Thoracic aorta (tissue), 2 donors: Measurements from ENCODE around the gene AZIN2. TPM values are rescaled to one million over a fixed set of nuclear protein-coding genes. Genes with fewer than 3 reads are reported as not detected.
"Not testable (repeated sequence)": the region's sequence is repeated elsewhere in the genome, so short reads cannot be mapped to it uniquely, and the experiment has no call there.

Experiments
- ATAC-seq: fragments of 150-250 bp; one replicate; pipeline ENCODE4 v1.8.0; 2017; ENCODE audit warnings: low read depth; ENCODE audit not compliant: insufficient number of reproducible peaks, low FRiP score
- DNase-seq: peaks from one replicate; pipeline ENCODE4 v3.0.0-alpha.2; 2020; ENCODE audit warnings: low spot score
- H3K27ac ChIP-seq, 2 donors: fragments of 200-600 bp; sonication (generic); 1 replicate in 1 of 2; 2 replicates in 1 of 2; pipeline ENCODE4 v1.5.1; 2016; ENCODE audit warnings: mild to moderate bottlenecking in 2 of 2, moderate library complexity in 2 of 2
- H3K27me3 ChIP-seq: fragments of 200-600 bp; sonication (generic); replicated peaks from 2 replicates; pipeline ENCODE4 v1.6.0; 2016; ENCODE audit warnings: mild to moderate bottlenecking; ENCODE audit not compliant: insufficient read depth
- H3K36me3 ChIP-seq: fragments of 200-600 bp; sonication (generic); one replicate; pipeline ENCODE4 v1.5.1; 2016
- H3K4me1 ChIP-seq, 2 donors: fragments of 200-600 bp; sonication (generic); 1 replicate in 1 of 2; 2 replicates in 1 of 2; pipeline versions ENCODE4 v1.5.1 to v1.6.0; 2016; ENCODE audit warnings: low read depth in 2 of 2, mild to moderate bottlenecking in 1 of 2; ENCODE audit not compliant: control insufficient read depth in 1 of 2
- H3K4me3 ChIP-seq: fragments of 200-600 bp; sonication (generic); 2 replicates; pipeline ENCODE4 v1.5.1; 2016; ENCODE audit warnings: mild to moderate bottlenecking
- H3K9me3 ChIP-seq: fragments of 200-600 bp; sonication (generic); 2 replicates; pipeline ENCODE4 v1.5.1; 2016
- total RNA-seq, 2 donors: library from RNA; depleted of rRNA; stranded (reverse); fragments of >200 nt; gene quantifications; one replicate each; pipeline versions ENCODE4 v1.1.0 to v1.2.3, GENCODE V29; 2016
- TF ChIP-seq, protein P1 (sequence below): fragments of 200-600 bp; sonication (generic); IDR thresholded peaks from one replicate; pipeline ENCODE4 v1.5.1; 2019; ENCODE audit warnings: antibody characterized with exemption

AZIN2 gene
- total RNA-seq, 2 donors from 2014 or later = 5.6 to 6.2 TPM

DNA sequence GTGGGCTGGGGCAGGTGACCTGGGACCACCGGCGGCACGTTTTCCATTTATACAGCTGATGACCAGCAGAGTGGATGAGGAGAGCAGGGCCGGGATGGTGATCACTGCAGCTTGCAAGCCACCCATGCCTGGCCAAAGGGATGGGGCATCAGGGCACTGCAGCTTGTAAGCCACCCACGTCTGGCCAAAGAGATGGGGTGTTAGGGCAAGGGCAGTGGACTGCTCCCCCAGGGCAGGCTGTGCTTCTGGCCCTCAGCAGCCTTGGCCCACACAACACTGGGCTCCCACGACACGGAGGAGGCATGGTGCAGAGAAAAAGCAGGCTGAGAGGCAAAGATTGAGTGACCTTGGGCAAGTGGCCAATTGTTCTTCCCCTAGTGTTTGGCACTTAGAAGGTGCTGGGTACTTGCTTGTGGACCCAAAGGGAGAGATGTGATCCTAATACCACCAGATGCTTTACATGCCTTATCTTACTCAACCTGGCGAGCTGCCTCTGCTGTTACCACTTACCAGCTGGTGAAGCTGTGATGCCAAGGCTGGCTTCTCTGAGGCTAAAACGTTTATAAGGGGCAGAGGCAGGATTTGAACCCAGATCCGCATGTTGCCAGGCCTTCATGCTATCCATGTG is 52.6 kb downstream of the AZIN2 start:
- no peaks in the 10 kb centered on the region for H3K9me3 ChIP-seq
- H3K4me1 ChIP-seq = no peaks in the 10 kb centered on the region
- TF ChIP-seq, protein P1, sequence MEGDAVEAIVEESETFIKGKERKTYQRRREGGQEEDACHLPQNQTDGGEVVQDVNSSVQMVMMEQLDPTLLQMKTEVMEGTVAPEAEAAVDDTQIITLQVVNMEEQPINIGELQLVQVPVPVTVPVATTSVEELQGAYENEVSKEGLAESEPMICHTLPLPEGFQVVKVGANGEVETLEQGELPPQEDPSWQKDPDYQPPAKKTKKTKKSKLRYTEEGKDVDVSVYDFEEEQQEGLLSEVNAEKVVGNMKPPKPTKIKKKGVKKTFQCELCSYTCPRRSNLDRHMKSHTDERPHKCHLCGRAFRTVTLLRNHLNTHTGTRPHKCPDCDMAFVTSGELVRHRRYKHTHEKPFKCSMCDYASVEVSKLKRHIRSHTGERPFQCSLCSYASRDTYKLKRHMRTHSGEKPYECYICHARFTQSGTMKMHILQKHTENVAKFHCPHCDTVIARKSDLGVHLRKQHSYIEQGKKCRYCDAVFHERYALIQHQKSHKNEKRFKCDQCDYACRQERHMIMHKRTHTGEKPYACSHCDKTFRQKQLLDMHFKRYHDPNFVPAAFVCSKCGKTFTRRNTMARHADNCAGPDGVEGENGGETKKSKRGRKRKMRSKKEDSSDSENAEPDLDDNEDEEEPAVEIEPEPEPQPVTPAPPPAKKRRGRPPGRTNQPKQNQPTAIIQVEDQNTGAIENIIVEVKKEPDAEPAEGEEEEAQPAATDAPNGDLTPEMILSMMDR = no peak
- H3K27ac ChIP-seq = no peak overlapping the region
- H3K4me3 ChIP-seq = no peak overlapping the region
- no peaks in the 10 kb centered on the region for H3K27me3 ChIP-seq
- ATAC-seq = no peak
- no peaks in the 10 kb centered on the region for H3K36me3 ChIP-seq
- no peak for DNase-seq

DNA sequence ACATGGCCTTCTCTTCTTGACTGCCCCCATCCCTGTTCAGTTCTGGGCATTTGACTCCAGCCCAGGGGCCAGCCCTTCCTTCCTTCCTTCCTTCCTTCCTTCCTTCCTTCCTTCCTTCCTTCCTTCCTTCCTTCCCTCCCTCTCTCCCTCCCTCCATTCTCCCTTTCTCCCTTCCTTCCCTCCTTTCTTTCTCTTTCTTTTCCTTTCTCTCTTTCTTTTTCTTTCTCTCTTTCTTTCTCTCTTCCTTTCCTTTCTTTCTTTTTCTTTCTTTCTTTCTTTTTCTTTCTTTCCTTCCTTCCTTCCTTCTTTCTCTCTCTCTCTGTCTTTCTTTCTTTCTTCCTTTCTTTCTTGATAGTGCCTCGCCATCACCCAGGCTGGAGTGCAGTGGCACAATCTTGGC is 55.1 kb downstream of the AZIN2 start:
- not testable (repeated sequence) for ATAC-seq, H3K9me3 ChIP-seq, H3K27ac ChIP-seq, DNase-seq, H3K36me3 ChIP-seq, H3K4me3 ChIP-seq, H3K4me1 ChIP-seq, H3K27me3 ChIP-seq

DNA sequence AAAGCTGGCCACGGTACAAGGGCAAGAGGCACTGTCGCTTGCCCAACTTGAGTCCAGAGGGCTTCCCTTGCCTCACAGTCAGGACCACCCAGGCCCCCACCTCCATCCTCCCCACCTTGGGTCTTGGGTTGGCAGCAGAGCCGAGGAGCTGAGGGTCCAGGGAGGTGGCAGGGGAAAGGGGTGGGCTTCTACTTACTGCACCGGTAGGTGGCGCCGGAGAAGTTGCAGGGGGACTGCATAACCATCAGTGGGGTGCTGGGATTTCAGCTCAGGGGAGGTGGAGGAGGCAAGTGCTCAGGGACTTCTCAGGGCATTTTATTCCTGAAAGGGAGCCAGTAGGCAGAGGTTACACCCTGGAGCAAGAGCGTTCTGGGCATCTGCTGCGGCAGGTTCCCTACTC is 56.8 kb downstream of the AZIN2 start:
- TF ChIP-seq, protein P1 = peak; percentile 40
- Histone ChIP-seq H3K27me3 (no peaks in the 10 kb centered on the region), H3K4me1 (peaks cover 0 to 10% of the 10 kb centered on the region in 2 donors), H3K27ac (no peak overlapping the region), H3K9me3 (no peaks in the 10 kb centered on the region), H3K4me3 (no peak overlapping the region), H3K36me3 (no peaks in the 10 kb centered on the region)
- no peak for DNase-seq
- ATAC-seq = no peak

DNA sequence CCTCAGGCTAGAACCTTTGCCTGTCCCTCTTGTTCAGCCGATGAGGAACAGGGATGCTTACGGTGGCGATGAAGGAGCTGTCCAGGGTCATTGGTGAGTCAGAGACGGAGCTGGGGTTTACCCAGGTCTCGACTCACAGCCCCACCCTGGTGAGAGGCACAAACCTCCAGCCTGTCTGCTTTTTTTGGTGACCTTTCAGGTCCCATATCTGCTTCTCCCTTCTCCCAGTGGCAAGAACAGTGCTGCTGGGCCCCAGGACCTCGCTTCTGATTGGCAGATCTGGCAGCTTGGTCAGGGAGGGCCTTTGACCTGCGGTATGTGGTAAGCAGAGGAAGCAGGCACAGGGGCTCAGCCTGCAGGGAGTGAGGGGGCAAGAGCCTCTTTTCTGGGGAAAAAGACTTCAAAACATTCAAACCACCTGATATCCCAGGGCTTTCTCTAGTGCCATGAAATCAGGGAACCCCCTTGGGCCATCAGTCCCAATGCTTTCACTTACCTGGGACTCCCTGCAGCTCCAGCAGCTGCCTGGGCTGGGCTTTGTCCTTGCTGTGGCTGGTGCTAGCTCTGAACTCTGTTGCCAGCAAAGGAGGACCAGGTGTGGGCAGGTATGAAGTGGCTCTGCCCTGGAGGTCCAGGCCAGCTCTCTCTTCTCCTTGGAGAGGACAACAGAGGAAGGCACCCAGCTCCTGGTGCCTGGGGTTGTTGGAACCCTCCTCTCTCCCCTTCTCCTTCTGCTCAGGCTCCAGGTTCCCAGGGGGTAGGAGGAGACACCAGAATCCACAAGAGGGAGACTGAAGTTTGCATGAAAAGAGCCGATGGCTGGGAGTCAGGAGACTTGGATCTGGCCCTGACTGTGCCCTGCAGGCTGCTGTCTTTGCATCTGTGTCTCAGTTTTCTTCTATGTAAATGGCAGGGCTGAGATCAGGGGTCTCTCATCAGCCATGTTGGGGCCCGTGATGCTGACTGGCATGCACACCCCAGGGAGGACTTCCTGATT is 59.5 kb downstream of the AZIN2 start:
- DNase-seq (no peak), ATAC-seq (no peak)
- TF ChIP-seq, protein P1 = no peak

DNA sequence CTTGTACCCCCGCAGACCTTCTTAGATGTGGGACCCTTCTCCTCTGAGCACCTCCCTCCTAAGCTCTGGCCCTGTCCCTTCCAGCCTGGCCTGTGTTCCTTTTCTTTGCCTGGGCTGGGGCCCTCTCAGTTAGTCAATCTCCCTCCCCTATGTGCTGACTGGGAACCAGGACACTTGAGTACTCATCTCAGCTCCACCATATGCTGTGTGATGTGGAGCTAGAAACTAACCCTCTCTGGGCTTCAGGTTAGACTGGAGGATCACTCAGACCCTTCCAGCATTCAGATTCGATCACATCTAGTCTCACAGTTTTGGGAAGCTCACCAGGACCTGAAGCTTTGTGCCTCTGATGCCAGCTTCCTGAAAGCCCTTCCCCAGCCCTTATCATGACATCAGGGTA is 60.3 kb downstream of the AZIN2 start:
- Histone ChIP-seq H3K36me3 (peaks cover 17% of the 10 kb centered on the region), H3K27ac (no peak overlapping the region), H3K9me3 (no peaks in the 10 kb centered on the region), H3K27me3 (no peaks in the 10 kb centered on the region), H3K4me1 (peaks cover 0 to 21% of the 10 kb centered on the region in 2 donors), H3K4me3 (no peak overlapping the region)
- TF ChIP-seq, protein P1 = no peak
- ATAC-seq (no peak), DNase-seq (no peak)

More for the DNA sequence above, 59.5 kb downstream of the AZIN2 start:
- H3K27me3 ChIP-seq = no peaks in the 10 kb centered on the region
- H3K27ac ChIP-seq = no peak overlapping the region
- H3K9me3 ChIP-seq = no peaks in the 10 kb centered on the region
- H3K36me3 ChIP-seq = peaks cover 10% of the 10 kb centered on the region
- H3K4me3 ChIP-seq = no peak overlapping the region
- H3K4me1 ChIP-seq = peaks cover 0 to 21% of the 10 kb centered on the region in 2 donors
